ENCODE data around the gene VWF. TPM values are rescaled to one million over a fixed set of nuclear protein-coding genes. Genes with fewer than 3 reads are reported as not detected.

Gene VWF
- total RNA-seq, 1 donor from 2014 or later, result 1,804 TPM

GRCh38 chr12:5923751-5924150 is 200.7 kb downstream of the VWF start:
- no peak for DNase-seq (ENCODE audit: extremely low read depth, low read depth, low spot score)

GRCh38 chr12:5923043-5923605 is 201.3 kb downstream of the VWF start:
- DNase-seq (ENCODE audit: extremely low read depth, low read depth, low spot score), result no peak

GRCh38 chr12:5921966-5922899 is 202.2 kb downstream of the VWF start:
- DNase-seq (ENCODE audit: extremely low read depth, low read depth, low spot score), result no peak

DNA sequence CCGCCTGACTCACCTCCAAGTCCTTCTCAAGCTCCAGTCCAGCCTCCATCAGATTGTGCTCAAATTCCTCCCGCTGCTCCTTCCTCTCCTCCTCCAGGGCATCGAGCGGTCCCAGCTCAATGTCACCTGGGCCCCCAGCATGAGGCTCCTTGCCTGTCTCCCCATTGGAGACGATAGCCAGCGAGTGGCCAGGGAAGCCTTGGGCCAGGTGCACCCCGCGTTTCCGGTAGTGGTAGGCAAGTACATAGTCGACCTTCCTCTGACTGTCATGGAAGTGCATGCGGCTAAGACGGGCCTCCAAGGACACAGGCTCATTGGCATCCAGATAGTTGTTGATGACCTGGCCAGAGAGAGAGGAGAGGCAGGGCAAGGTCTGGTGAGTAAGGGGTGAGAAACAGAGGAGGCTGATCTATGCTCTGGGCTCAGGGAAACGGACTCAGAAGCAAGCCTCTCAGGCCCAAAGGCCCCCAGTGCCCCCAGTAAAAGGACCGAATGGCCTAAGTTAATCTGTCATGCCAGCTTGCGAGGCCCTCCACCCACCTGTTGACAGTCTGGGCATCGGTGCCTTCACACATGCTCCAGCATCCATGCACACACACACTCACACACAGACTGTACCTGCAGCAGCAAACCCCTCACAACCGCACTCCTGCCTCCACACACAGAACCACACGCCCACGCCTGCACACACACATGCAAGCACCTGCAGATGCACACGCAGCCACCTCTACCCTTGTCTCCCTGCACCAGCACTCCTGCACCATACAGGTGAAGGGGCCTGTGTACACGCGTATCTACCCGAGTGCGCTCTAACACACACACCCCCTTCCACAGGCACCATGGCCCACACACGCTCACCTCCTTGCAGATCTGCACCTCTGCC is 203.2 kb downstream of the VWF start:
- no peak for DNase-seq (ENCODE audit: extremely low read depth, low read depth, low spot score)

DNA sequence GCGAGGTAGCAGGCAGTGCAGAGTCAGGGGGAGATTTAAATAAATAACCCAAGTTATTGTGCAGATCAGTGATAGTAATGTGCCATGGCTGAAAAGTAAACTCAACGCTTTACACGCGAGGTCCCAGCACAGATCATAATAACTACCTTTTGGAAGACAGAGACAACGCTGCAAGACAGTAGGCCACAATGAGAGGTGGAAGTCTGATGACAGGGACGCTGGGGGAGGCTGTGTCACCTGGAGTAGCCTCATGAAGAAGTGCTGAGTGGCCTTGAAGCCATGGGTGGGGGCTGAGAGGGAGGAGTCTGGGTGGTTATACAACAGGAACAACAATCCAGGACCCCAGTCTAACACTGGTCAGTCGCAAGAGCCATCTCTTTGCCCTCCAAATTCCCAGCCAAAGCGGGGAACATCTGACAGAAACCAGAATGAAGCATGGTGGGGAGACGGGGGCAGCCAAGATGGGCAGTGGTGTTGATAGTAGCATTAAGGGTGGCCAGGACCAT is 207.6 kb downstream of the VWF start:
- no peak for DNase-seq (ENCODE audit: extremely low read depth, low read depth, low spot score)

DNA sequence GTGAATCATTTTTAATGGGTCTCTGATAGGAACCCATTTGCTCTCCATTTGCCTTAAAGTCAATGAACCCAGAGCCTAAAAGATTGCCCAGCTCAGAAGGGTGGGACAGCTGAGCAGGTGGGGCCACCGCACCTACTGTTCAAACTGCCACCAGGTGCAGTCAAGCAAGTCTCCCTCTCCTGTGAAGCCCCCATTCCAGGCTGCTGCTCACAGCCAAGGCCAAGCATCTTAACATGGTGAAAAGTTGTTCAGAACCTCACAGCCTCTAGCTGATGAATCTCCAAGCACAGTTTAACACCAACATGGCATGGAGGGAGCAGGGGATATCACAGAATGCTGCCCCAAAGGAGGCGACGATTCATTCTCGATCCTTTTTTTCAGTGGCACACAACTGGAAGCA is 209.0 kb downstream of the VWF start:
- no peak for DNase-seq (ENCODE audit: extremely low read depth, low read depth, low spot score)

DNA sequence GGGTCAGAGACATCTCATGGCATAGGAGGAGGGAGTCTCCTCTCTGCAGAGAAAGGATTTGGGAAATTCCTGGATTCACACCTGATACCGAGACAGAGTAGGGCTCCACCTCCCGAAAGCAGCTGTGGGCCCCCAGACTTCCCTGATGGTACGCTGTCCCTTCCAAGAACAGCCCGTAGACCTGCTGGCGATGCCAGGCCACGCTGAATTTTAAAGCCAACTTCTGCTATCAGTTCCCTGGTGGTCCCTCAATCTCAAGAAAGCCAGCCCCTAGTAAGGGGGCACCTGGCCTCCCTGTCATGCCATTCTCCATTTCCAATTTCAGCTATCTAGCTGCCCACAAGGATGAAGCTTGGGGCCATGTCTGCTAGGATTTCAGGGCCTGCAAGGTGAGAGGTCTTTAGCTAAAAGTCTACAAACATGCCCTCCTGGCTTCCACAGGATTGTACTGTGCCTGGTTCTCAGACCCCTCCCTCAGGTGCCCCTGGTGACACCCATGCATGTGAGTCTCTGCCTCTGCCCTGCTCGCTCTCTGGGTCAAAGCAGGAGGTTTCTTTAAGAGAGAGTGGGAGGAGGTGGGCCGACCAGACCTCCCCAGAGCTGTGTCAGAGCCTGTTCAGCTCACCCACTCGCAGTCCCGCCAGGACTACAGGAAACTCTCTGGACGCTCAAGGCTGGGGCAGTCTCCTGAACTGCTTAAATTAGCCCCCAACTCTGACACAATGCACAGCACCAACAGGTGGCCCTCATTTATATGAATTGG is 209.9 kb downstream of the VWF start:
- DNase-seq (ENCODE audit: extremely low read depth, low read depth, low spot score), result no peak

DNA sequence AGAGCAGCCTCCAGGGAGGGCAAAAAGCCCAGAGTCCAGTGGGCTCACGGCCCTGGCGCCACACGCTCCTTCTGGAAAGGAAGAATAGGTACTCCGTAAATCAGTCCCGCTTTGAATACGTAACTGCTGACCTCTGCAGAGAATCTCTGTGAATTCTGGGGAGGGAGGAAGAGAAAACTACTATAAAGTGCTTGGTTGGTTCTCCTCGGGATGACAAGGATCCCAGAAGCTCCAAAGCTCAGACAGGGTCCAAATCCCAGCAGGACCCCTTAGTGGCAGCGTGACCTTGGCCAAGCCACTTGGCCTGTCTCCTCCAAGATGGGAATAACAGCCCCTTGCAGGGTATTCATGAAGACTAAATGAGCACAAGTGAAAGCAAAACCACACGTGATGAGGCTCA is 211.1 kb downstream of the VWF start:
- no peak for DNase-seq (ENCODE audit: extremely low read depth, low read depth, low spot score)

GRCh38 chr12:5912437-5913334 is 211.8 kb downstream of the VWF start:
- no peak for DNase-seq (ENCODE audit: extremely low read depth, low read depth, low spot score)

DNA sequence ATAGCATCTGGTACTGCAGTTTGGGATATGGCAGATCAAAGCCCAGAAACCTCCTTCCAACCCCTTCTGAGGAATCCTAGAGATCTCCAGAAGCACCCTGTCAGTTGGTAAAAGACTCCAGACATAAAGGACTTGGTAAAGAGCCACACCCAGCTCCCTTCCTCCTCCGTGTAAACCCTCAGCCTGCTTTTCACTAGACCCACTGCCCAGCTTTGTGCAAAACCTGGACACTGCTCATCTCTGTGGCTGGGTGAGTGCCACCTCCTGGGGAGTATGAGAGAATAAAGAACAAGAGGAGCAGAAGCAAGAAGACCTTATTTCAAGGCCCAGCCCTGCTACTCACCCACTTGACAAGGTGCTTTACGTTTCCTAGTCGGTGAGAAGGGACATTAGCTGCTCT is 212.5 kb downstream of the VWF start:
- DNase-seq (ENCODE audit: extremely low read depth, low read depth, low spot score), result no peak

DNA sequence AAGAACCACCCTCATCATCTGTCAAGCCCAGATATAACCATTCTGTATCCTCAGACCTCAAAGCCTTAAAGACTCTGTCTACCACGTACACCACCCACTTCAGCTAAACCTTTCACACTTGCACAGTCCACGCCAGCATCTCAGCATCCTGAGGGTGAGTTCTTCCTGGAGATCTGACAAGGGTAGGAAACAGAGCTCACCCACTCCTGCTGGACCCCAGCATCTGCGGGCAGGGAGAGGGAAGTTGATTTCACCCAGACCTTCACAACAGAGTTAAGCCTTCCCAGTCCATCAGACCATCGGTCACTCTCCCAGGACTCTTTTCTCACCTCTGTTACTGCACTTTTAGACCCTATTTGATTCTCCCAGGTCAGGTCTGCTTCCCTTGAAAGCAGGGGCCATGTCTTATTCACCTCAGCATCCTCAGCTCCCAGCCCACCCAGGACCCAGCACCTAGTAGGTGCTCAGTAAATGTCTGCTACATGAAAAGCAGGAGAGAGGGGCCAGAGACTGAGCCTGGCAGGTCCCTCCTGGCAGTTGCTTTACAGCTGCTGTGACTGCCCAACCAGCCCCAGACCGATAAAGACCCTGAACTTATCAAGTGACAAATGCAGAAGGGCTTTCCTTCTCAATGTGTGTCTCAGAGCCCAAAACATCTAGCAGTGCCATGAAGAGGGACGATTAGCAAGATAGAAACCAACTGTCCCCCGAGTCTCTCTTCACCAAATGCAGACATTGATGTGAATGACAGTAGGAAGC is 213.5 kb downstream of the VWF start:
- no peak for DNase-seq (ENCODE audit: extremely low read depth, low read depth, low spot score)

DNA sequence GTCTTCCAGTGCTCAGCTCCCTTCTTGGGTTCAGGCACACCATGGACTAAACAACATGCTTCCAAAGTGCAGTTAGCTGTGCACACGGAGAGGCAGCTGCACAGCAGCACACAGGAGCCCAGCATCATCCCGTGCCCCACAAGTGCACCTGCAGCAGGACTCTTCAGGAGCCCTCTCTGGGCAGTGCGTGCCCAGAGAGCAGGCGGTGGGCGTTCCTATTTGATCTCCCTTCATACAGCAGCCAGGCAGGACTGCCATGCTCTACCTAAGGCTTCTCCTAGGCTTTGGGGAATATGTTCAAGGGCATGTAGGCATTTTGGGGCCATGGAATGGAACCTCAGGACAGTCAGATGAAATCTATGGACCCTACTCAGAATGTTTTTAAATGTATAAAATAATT is 214.9 kb downstream of the VWF start:
- no peak for DNase-seq (ENCODE audit: extremely low read depth, low read depth, low spot score)

- no peak for DNase-seq (ENCODE audit: extremely low read depth, low read depth, low spot score)
These were observed 216.2 kb downstream of the VWF start for GRCh38 chr12:5908251-5908650.

GRCh38 chr12:5907807-5908206 is 216.7 kb downstream of the VWF start:
- no peak for DNase-seq (ENCODE audit: extremely low read depth, low read depth, low spot score)

DNA sequence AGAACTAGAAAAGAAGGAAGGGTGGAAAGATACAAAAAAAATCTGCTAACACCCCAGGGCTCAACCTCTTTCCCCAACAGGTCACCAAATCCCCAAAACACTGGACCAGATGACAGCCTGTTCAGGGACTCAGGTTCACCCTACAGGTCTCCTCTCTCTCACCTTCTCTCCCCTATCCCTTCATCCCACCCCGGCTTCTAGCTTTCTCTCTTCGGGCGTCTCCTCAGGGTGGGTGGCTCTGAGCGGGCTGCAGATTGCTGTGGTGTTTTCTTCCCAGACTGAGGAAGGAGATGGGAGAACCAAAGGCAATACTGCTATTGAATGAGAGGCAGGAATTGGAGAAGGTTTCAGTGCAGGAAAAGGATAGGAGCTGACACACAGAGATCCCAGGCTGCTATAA is 218.7 kb downstream of the VWF start:
- DNase-seq (ENCODE audit: extremely low read depth, low read depth, low spot score), result no peak

DNA sequence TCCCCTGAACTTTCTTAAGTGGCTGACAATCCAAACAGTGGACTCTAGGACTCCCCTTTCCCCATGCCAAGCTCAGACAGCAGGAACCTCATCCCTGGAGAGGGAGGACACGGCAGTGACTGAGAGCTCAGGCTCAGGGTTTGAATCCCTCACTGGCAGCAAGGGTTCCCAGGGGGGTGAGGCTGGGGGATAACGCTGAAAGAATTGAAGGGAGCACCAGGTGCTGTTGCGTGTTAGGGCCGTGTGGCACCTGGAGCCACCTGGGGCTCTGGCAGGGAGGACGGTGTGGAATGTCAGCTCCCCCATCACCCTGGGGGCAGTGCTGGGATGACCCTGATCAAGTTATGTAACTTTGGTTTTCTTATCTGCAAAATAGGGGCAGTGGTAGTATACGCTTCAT is 219.5 kb downstream of the VWF start:
- DNase-seq (ENCODE audit: extremely low read depth, low read depth, low spot score), result no peak

GRCh38 chr12:5904441-5904840 is 220.0 kb downstream of the VWF start:
- DNase-seq (ENCODE audit: extremely low read depth, low read depth, low spot score), result no peak

- DNase-seq (ENCODE audit: extremely low read depth, low read depth, low spot score), result no peak
These were observed 221.7 kb downstream of the VWF start for GRCh38 chr12:5902736-5903135.

DNA sequence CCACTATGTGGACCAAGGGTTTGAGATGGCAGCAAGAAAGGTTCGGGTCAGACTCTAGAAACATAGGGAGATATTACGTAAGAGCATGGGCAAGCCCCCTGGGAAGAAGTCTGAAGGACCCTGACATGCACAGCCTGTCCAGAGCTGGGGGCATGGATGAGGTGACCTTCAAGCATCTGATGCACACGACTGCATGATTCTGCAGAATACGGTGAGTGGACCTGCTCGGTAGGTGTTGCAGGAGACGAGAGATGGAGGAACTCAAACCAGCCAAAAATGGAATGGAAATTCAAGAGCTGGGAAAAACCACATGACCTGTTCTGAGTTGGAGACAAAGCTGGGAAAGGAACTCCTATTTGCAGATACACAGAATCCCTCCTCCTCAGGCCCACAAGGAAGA is 223.1 kb downstream of the VWF start:
- no peak for DNase-seq (ENCODE audit: extremely low read depth, low read depth, low spot score)
